GM21528 (cell line): Measurements from ENCODE around the gene CLTA.
"Not testable (repeated sequence)": the region's sequence is repeated elsewhere in the genome, so short reads cannot be mapped to it uniquely, and the experiment has no call there.

ENCODE experiments used
- ATAC-seq: cut with Tn5 transposase; IDR thresholded peaks from one replicate; pipeline ENCODE4 v1.9.1; 2021; ENCODE audit warnings: mild to moderate bottlenecking, moderate library complexity; ENCODE audit not compliant: unreplicated experiment, low FRiP score

Gene CLTA

GRCh38 chr9:36156116-36156515 lies 34.6 kb upstream of the CLTA start:
- ATAC-seq: no peak

- ATAC-seq: no peak
These were observed 32.6 kb upstream of the CLTA start for GRCh38 chr9:36158122-36158521.

- ATAC-seq: no peak
These were observed 31.8 kb upstream of the CLTA start for GRCh38 chr9:36158917-36159316.

GRCh38 chr9:36159509-36159908 lies 31.2 kb upstream of the CLTA start:
- not testable (repeated sequence) for ATAC-seq

- ATAC-seq: not testable (repeated sequence)
These were observed 30.6 kb upstream of the CLTA start for GRCh38 chr9:36160126-36160525.

- ATAC-seq: no peak
These were observed 29.5 kb upstream of the CLTA start for GRCh38 chr9:36161187-36161586.

- ATAC-seq: no peak
These were observed 28.4 kb upstream of the CLTA start for GRCh38 chr9:36162211-36162738.

GRCh38 chr9:36163049-36163785 lies 27.5 kb upstream of the CLTA start:
- ATAC-seq: no peak

- ATAC-seq: no peak
These were observed 26.9 kb upstream of the CLTA start for GRCh38 chr9:36163786-36164170.

GRCh38 chr9:36164372-36164771 lies 26.3 kb upstream of the CLTA start:
- ATAC-seq: no peak

- no peak for ATAC-seq
These were observed 25.7 kb upstream of the CLTA start for GRCh38 chr9:36164989-36165388.

GRCh38 chr9:36165826-36166167 lies 24.9 kb upstream of the CLTA start:
- ATAC-seq: no peak

GRCh38 chr9:36166168-36166927 lies 24.4 kb upstream of the CLTA start:
- peak; percentile 77 for ATAC-seq

GRCh38 chr9:36169166-36169565 lies 21.6 kb upstream of the CLTA start, which contains the start of gene CCIN:
Gene CCIN, plus strand, starts transcription at chr9:36169388. Its CDS starts 115 bp downstream, at chr9:36169503.
- no peak for ATAC-seq

GRCh38 chr9:36169708-36170107 lies 21.0 kb upstream of the CLTA start:
- no peak for ATAC-seq

GRCh38 chr9:36170531-36170930 lies 20.2 kb upstream of the CLTA start:
- no peak for ATAC-seq

- ATAC-seq: no peak
These were observed 16.9 kb upstream of the CLTA start for GRCh38 chr9:36173861-36174260.

GRCh38 chr9:36174271-36174670 lies 16.4 kb upstream of the CLTA start:
- no peak for ATAC-seq

GRCh38 chr9:36174731-36175130 lies 16.0 kb upstream of the CLTA start:
- no peak for ATAC-seq

- ATAC-seq: not testable (repeated sequence)
These were observed 15.5 kb upstream of the CLTA start for GRCh38 chr9:36175209-36175608.

- not testable (repeated sequence) for ATAC-seq
These were observed 14.2 kb upstream of the CLTA start for GRCh38 chr9:36176496-36176895.

GRCh38 chr9:36177571-36177970 lies 13.2 kb upstream of the CLTA start:
- no peak for ATAC-seq
